ENCODE measurements around the gene SPAG9.

SPAG9 gene

DNA sequence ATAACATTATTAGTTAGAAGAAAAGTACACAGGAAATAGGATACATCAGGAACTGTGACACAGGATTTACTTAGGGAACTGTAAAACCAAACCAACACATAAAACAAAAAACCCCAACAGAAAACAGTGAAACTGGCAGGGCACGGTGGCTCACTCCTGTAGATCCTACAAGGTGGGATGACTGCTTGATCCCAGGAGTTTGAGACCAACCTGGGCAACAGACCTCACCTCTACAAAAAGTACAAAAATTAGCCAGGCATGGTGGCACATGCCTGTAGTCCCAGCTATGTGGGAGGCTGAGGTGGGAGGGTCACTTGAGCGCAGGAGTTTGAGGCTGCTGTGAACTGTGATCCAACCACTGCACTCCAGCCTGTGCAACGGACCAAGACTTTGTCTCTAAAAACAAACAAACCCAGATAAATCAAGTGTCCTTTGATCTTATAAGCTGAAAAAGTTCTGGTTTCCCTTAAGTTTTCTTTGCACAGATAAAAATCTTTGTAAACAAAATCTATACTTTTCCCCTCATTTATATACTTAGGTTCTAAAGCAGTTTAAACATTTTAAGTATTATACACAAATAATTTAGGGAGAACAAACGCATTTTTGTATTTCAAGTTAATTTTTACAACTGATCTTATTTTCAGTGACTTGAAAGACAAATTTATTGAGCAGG is 143.0 kb downstream of the SPAG9 start:
- no peak for DNase-seq

DNA sequence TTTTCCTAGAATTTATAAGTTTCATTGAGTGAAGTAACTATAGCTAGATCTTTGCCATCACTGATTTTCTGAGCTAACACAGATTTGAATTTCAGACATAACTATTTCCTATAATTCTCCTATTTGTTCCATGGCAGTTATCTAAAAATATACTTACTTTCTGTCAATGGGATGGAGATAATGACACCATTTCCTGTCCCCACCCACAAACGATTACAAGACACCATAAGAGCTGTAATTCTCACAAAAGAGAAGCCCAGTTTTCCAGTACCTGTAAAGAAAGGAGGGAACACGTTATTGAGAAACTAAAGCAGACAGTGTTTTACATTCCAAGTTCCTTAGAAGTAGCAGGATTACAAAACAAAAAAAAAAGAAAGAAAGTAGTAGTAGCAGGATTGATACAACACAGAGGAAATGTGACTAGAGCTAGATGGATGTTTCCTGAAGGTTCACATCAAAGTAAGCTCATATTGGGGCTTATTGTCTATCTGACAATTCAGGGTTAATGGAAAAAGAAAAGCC is 143.7 kb downstream of the SPAG9 start:
- no peak for DNase-seq

DNA sequence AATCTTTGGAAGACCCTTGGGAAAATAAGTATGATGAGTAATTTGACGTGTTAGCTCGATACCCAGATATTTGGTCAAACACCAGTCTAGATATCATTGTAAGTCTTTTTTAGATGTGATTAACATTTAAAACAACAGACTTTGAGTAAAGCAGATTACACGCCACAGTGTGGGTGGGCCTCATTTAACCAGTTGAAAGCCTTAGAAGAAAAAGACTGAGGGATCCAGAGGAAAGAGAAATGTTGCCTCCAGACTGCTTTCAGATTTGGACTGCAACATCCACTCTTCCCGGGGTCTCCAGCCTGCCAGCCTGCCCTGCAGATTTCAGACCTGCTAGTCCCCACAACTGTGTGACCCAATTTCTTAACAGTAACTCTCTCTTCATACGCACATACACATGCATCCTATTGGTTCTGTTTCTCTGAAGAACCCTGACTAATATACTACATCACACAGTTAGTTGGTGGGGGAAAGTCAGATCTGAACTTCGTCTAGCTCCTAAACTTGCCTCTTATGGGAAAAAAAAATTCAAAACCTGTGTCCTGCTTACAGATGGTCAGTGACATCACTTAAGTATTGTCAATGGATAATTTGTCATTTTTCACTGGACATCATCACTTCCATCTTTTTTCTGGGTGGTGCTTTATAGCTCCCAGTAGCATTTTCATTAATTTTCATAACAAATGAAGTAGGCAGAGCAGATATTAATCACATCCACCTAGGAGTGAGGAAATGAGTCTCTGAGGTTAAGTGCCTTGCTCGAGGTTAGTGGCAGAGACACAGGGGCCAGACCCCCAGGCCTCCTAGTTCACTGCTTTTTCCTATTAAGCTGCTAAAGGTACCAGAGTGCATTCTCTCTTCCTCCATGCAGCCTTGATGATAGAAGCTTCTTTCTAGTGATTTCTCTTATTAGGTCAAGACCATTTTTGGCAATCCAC is 146.8 kb downstream of the SPAG9 start:
- no peak for DNase-seq

DNA sequence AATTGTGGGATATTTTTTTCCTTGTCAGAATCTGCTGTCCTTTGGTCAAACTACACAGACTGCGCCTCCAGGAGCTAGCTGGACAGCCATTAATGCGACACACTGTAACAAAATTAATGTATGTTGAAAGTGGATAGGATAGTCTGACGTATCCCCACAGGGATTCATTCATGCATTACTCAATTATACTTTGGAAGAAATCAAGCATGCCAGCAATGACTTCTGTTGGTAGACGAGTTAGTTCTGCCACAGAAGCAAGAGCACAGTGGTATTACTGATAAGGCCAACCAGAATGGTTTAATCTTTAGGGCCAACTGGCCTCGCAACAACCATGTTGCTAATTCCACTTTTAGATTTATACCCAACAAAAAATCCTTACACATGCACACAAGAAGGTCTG is 148.1 kb downstream of the SPAG9 start:
- DNase-seq = no peak

DNA sequence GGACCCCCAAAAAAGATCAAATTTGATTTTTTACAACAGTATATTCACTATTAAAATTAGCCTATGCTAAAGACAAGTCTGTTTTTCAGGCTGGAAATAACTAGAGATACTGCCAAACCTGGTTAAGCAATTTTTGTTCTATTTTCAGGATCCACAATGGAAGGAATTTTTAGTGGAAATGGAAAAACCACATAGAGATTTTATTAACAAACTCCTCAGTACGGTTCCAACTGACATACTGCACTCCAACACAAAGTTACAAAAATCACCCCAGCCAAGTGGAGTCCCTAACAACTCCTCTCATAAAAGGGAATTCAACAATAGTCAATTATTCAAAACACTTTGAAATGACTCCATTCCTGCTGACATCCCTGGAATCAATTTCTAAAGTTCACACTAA is 152.9 kb downstream of the SPAG9 start:
- DNase-seq = no peak

DNA sequence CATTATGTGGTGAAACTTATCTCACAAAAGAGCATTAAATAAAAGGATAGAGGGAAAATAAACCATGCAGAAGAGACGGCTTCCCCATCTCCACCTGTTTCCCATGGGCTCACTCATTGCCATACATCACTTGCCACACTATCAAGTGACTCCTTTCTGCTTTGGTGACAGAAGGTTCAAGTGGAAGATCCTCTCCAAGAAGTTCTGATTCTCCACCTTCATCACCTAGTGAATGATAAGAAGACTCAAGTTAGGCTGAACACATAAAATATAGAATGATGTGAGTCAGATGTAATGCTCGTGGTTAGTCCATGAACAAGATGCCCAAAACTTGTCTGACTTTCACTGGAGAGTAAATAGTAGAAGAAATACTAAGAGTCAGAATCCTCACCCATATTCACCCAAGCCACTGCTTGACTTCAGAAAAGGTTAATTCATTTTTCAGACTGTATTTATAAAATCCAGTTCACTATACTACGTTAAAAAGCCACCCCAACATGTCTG is 154.5 kb downstream of the SPAG9 start:
- no peak for DNase-seq

DNA sequence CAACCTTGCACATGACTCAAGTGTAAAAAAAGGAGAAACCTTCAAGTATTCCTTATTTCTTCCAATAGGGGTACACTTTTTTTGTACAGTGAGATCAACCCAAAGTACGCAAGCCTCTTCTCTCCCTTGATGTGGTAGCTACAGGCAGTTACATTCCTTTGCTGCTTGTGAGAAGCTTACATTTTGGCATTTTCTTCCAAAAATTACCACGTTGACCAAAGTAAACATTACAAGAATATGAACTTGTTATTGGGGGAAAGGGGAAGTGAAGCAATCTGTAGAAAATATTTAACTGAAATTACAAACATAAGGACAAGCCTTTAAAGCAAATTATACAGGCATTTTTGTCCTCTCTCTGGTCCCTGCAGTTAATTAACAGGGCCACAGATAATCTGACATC is 157.5 kb downstream of the SPAG9 start:
- no peak for DNase-seq

DNA sequence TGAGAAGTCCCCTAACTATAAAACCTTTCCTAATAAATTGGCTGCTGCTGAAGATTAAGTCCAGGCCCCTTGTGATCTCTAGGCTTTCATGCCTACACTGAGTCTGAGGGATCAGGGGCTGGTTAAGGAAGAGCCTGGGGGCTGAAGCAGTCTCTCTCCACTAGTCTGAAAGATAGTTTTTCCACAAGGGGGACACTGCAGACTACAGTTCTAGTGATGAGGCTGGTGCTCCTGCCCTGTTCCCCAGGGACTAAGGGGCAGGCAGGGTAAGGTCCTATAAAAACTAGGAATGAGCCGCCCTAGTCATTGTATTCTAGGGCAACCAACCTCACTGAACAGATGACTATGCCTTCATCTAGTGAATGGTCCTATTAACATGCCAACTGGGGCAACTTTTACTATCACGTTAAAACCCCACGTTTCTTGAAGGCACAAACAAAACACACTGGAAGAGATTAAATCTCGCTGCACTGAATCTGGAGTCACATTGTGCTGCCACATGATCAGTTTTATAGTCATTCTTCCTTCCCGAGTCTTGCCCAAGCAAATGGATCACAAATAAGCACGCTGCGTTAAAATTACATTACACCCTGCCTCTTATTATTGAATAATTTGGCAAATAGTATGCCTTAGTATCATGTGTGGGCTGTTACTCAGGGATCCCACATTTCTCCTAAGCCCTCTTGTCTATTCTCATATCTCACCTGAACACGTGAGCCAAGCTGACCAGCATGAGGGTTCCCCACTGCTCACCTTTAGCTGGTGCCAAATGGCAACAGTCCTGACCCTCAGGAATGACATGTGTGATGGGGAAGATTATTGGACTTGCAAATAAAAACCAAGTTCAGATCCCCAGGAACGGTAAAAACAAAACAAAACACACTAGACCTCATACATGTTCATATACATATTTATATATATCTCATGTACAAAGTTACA is 159.1 kb downstream of the SPAG9 start:
- no peak for DNase-seq

DNA sequence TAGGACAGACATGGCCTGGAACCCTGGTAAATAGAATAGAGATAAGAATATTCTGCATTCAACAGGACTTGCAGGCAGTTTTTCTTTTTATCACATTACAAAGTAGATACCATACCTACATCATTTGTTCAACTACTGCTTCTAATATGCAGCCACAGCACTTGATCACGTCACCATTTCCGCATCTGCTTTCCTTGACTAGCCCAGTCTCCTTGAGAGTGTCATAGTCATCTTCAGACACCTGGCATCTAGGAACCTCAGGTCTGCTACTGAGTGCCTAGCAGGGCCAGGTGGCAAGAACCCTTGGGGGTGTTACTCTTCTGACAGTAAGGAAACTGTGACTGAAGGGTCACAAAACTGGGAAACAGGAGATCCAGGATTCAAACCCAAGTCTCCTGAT is 161.3 kb downstream of the SPAG9 start:
- no peak for DNase-seq

DNA sequence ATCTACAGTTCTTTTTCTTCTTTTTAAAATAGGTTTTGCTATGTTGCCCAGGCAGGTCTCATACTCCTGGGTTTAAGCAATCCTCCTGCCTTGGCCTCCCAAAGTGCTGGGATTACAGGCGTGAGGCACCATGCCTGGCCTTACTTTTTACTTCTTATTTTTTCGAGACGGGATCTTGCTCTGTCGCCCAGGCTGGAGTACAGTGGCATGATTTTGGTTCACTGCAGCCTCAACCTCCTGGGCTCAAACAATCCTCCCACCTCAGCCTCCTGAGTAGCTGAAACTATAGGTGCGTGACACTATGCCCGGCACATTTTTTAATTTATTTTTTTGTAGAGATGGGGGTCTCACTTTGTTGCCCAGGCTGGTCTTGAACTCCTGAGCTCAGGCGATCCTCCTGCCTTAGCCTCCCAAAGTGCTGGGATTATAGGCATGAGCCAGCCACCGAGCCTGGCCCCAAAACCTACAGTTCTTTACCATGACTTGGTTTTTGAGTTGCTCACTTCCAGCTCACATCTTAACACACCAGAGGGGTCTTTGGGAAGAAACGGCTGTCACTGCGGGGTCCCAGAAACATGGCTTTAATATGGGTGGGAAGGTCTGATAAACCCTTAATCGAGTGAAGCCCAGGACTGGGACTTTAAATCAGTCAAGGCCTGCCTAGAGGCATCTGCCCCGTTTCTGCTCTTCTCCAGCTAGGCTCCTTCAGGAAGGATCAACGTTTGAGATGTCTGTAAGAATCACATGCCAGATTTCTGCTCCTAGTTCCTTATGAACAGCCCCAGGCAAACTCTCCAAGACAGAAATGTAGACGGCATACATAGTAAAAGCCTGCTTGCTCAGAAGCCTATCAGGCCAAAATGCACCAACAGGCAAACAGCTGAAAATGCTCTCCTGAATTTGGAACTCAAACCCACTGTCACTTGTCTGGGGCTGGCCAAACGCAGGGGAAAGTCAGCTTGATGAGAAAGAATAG is 162.8 kb downstream of the SPAG9 start:
- DNase-seq = no peak

DNA sequence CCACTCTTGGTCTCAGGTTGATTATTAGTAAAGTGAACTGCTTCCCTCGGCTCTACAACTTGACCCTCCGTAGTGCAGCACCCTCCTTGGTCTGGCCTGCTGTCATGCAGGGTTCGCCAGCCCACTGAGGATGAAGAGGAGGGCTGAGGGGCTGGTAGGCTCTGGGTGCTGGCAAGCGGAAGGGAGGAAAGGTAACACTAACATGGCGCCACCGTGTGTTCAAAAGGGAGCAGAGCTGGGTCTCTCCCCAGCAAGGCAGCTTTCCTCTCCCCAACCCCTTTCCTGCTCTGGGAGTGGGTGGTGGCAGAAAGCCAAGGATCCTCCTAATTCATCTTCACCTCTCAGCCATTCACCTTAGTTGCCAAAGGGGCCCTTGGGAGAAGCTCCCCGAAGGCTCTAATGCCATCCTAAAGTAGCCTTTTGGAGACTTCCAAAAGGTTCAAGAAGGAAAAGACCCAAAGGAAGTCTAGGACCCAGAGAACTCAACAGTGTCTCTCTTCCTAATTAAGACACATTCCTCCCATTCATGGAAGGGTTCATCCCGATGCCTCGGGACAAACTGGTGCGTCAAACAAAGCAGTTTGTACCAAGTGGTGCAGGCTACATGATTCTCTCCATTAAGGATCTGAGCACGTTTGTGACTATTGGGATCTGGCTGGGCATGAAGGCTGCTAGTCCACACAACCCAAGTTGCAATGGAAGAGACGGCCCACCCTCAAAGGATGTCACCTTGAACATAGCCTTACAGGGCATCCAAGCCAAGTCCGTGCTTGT is 163.7 kb downstream of the SPAG9 start:
- no peak for DNase-seq

DNA sequence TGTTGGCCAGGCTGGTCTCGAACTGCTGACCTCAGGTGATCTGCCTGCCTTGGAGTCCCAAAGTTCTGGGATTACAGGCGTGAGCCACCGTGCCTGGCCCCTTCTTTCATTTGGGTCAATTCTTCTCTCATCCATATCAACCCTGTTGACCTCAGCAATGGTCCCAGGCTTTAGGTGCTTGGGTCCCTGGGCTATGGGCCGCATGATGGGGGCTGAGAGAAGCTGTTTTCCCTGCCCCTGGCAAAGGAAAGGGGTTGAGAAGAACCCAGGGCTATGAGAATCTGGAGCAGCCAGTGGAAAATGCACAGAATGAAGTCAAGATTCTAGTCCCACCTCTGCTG is 164.3 kb downstream of the SPAG9 start:
- DNase-seq = no peak

DNA sequence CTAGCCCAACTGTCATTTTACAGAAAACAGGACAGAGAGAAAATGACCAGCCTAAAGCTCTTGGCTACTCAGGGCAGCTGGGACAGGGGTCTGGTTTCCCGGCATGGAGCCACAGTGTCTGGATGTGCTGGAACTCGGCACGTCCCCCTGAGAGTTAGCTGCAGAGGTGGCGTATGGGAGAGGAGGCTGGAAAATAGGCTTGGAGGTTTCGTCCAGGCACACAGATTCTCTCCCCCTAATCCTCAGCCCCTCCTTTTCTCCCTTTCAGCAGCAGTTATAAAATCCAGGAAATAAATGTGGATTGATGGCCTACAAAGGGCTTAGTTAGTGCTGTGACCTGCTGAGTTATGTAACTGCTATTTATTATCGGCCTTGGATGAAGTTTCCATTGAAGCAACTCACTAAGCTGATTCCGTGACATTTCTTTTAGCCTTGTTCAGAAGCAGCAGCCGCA is 165.0 kb downstream of the SPAG9 start:
- DNase-seq = no peak

DNA sequence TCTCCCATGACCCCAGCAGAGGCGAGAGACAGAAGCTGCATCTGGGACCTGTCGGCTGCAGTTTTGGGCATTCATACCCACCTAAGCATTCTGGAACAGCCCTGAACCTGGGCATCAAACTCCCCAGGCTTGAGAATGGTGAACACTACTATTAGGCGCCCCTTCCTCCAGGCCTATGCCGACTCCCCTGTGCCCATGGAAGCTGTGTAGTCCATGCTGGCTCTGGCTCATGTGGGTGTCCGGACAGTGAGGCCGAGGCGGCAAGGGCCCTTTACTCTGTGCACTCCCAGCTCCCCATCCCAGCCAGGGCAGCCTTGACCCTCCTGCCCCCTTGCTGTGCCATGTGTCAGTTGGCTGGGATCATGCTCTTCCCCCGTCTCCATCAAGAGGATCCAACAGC is 165.5 kb downstream of the SPAG9 start:
- DNase-seq = no peak

DNA sequence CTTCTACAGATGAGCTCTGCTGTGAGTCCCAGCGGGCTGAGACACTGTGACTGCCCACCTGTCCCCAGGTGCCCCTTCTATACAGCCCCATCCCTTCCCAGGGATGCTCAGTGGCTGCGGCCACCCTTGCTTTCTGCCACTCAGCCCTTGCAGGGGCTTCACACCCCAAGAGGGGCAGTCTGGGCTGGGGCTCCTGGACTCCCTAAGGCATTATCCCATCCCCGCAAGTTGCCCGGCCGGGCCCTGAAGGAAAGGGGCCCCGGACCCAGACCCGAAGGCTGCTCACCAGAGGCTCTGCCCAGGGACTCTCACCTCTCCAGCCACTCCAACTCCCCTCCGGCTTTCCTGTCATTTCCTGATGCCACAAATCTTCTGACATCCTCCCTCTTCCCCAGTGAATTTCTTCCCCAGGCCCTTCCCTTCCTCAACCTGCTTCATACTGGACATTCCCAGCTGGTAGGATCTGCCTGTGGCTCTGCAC is 166.0 kb downstream of the SPAG9 start:
- DNase-seq = no peak

DNA sequence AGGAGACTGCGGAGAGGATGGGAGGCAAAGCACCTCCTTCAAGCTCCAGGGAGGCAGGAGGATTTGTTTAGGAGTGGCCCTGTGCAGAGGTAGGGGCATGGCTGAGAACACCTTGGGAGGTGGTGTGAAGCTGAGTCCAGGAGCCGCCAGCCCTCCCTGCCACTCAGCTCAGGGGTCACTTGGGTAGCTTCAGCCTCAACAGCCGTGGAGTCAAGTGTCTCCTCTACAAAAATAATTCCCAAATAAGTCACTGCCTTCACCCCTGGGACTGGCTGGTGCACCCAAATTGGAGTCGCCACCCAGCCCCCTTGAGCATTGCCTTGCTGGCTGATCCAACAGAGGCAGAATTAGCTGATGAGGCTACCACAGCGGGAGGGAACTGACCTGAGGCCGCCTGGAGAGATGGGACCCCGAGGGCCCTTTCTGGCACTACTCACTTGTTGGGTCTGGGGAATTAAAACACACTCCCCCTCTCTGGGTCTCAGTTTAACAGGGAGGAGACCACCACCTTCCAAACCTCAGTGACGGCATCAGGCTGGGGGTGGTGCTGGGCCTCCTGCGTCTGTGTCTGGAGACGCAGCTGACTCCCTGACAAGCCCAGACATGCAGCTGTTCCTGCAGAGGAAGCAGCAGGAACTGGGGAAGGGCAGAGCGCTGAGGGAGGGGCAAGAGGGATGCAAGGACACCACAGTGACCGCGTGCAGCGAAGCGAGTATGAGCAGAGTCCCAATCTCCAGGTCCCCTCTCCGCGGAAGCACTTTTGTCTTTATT is 166.7 kb downstream of the SPAG9 start:
- DNase-seq = no peak

DNA sequence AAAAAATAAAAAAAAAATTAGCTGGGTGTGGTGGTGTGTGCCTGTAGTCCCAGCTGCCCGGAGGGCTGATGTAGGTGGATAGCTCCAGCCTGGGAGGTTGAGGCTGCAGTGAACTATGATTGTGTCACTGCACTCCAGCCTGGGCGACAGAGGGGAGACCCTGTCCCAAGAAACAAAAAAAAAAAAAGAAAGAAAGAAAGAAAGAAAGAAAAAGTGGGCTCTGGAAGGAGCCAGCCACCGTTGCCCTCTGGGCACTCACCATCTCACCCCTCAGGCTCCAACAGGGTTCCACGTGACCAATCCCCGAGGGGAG is 167.2 kb downstream of the SPAG9 start:
- DNase-seq = no peak

DNA sequence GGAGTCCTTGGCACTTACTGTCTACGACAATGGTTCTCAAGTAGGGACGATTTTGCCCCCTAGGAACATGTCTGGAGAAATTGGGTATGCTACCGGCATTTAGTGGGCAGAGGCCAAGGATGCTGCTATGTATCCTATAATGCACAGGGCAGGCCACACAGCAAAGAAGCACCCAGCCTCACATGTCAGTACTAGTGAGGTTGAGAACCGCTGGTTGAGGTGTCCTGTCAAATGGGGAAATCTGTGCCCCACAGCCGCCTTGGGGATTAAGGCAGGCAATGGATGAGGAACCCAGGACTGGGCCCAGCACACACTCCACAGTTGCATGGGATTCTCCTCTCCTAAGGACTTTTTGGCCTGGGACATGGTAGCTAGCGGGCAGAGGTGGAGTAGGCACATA is 167.8 kb downstream of the SPAG9 start:
- DNase-seq = no peak

DNA sequence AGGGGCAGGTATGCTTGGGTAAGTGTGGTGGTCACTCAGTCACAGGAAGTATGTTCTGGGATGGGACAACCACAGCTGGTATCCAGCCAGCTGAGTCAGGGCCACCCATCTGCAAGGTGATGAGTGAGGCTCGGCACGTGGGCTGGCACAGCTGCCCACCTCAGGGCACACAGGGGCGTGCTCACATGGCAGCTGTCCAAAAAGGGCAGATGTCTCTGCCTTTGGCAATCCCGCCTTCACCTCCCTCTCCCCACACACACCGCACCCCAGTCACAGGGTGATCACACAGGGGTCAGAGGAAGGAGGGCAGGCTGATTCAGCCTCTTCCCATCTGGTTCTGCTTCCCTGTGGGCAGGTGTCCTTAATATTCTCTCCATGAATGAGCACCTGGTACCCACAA is 168.7 kb downstream of the SPAG9 start:
- no peak for DNase-seq

Measured in activated gamma-delta T cell (primary cell).